K562 (cell line): ENCODE data around the gene PSPH. TPM values are rescaled to one million over a fixed set of nuclear protein-coding genes. Genes with fewer than 3 reads are reported as not detected.

ENCODE experiments used
- DDX20 ChIP-seq: fragments of 450-650 bp; IDR thresholded peaks from 2 replicates; pipeline ENCODE4 v1.6.1; 2016; ENCODE audit warnings: missing genetic modification characterization, low read depth, mild to moderate bottlenecking, missing compliant biosample characterization, moderate library complexity
- E2F1 ChIP-seq: sonication (generic); formaldehyde crosslinking; IDR thresholded peaks from 2 replicates; pipeline ENCODE4 v1.8.1; 2023; ENCODE audit warnings: mild to moderate bottlenecking, missing genetic modification reagents, moderate library complexity
- HDAC6 ChIP-seq: IDR thresholded peaks from 2 replicates; pipeline ENCODE4 v1.6.1; 2012; ENCODE audit warnings: low read depth, mild to moderate bottlenecking, control low read depth, inconsistent platforms, low read length, moderate library complexity
- ID3 ChIP-seq, 2 experiments: fragments of 250-450 bp in 1 of 2; fragments of 450-650 bp in 1 of 2; sonication (Bioruptor Pico) in 1 of 2; IDR thresholded peaks; 2 replicates each; pipeline versions ENCODE4 v1.6.1 to v1.8.0; 2016 to 2021; ENCODE audit warnings: mild to moderate bottlenecking in 2 of 2, moderate library complexity in 2 of 2, missing compliant biosample characterization in 1 of 2, missing genetic modification characterization in 1 of 2
- KDM2B ChIP-seq: fragments of 250-450 bp; sonication (Bioruptor Pico); IDR thresholded peaks from 2 replicates; pipeline ENCODE4 v1.8.0; 2021; ENCODE audit warnings: mild to moderate bottlenecking, moderate library complexity
- MNT ChIP-seq, 2 experiments: fragments of 450-650 bp; conservative IDR thresholded peaks; 2 replicates each; pipeline ENCODE4 v1.6.1; 2017; ENCODE audit warnings: mild to moderate bottlenecking in 2 of 2, moderate library complexity in 2 of 2
- NEUROD1 ChIP-seq: fragments of 150-350 bp; IDR thresholded peaks from 2 replicates; pipeline ENCODE4 v1.6.1; 2014; ENCODE audit warnings: borderline replicate concordance, low read length, low read depth; ENCODE audit not compliant: partially characterized antibody
- PCBP1 ChIP-seq: fragments of 200-400 bp; formaldehyde crosslinking; IDR thresholded peaks from 2 replicates; pipeline ENCODE4 v1.6.1; 2018; ENCODE audit warnings: mild to moderate bottlenecking, low read depth, low read length; ENCODE audit not compliant: poor library complexity, severe bottlenecking
- PYGO2 ChIP-seq: fragments of 450-650 bp; IDR thresholded peaks from 2 replicates; pipeline ENCODE4 v1.6.1; 2016; ENCODE audit warnings: mild to moderate bottlenecking, missing genetic modification characterization, moderate library complexity, missing compliant biosample characterization
- STAT6 ChIP-seq: sonication (generic); formaldehyde crosslinking; IDR thresholded peaks from 2 replicates; pipeline ENCODE4 v1.8.1; 2023; ENCODE audit warnings: mild to moderate bottlenecking, missing genetic modification reagents
- TAF1 ChIP-seq: IDR thresholded peaks from 2 replicates; pipeline ENCODE4 v1.6.1; 2011; ENCODE audit warnings: mild to moderate bottlenecking, low read length, moderate library complexity; ENCODE audit not compliant: insufficient read depth, control insufficient read depth, severe bottlenecking; ENCODE audit errors: extremely low read depth
- ZBED1 ChIP-seq: IDR thresholded peaks from 2 replicates; pipeline ENCODE4 v1.6.1; 2014
- ZFPM2 ChIP-seq: fragments of 250-450 bp; sonication (Bioruptor Pico); IDR thresholded peaks from 2 replicates; pipeline ENCODE4 v1.5.1; 2022; ENCODE audit warnings: mild to moderate bottlenecking
- ZNF133 ChIP-seq: fragments of 250-450 bp; sonication (Bioruptor Pico); IDR thresholded peaks from 2 replicates; pipeline ENCODE4 v1.4.0; 2020; ENCODE audit warnings: mild to moderate bottlenecking
- ZNF239 ChIP-seq: fragments of 250-450 bp; sonication (Bioruptor Pico); IDR thresholded peaks from 2 replicates; pipeline ENCODE4 v1.4.0; 2020; ENCODE audit warnings: mild to moderate bottlenecking
- ZNF668 ChIP-seq: fragments of 250-450 bp; sonication (Bioruptor Pico); IDR thresholded peaks from 2 replicates; pipeline ENCODE4 v1.8.0; 2022; ENCODE audit warnings: mild to moderate bottlenecking, inconsistent platforms
- polyA plus RNA-seq, 8 experiments: library from polyadenylated mRNA; depleted of rRNA in 4 of 8; stranded (reverse) in 5 of 8; unstranded in 3 of 8; fragments of >200 nt; fragmentation: Nextera tagmentation in 2 of 8; fragmentation: Illumina TruSeq in 1 of 8; extraction: Ambion mirVana in 2 of 8; extraction: Trizol in 1 of 8; gene quantifications; 2 replicates each; pipeline versions ENCODE4 v1.2.1 to v1.2.3, GENCODE V29; 2011 to 2014; ENCODE audit warnings: inconsistent platforms in 1 of 8, missing spikeins in 1 of 8
- total RNA-seq, 7 experiments: library from RNA; depleted of rRNA in 6 of 7; stranded (reverse); fragments of >200 nt in 6 of 7; fragmentation: Illumina TruSeq in 2 of 7; extraction: Trizol in 2 of 7; gene quantifications; 2 replicates each; pipeline versions ENCODE4 v1.2.1 to v1.2.3, GENCODE V29; 2011 to 2021; ENCODE audit warnings: low replicate concordance in 1 of 7
- TF ChIP-seq, protein P1 (sequence below): fragments of 250-450 bp; sonication (Bioruptor Pico); IDR thresholded peaks from 2 replicates; pipeline ENCODE4 v1.6.1; 2021; ENCODE audit warnings: mild to moderate bottlenecking
- TF ChIP-seq, protein P2 (sequence below), 3 experiments: IDR thresholded peaks in 2 of 3; conservative IDR thresholded peaks in 1 of 3; 2 replicates each; pipeline ENCODE4 v1.5.1; 2011 to 2012; ENCODE audit warnings: low read length in 3 of 3, mild to moderate bottlenecking in 3 of 3, control low read depth in 2 of 3, improper control_type of control experiment in 1 of 3, inconsistent platforms in 1 of 3, low read depth in 1 of 3, mixed read lengths in 1 of 3, moderate library complexity in 1 of 3; ENCODE audit not compliant: insufficient read depth in 2 of 3

Gene PSPH
- total and polyA plus RNA-seq, 9 of the 15 experiments (the other 6 are each of a cell fraction or from before 2014, with no cell fraction given) = 6.3 to 46.8 (median 20.2) TPM

DNA sequence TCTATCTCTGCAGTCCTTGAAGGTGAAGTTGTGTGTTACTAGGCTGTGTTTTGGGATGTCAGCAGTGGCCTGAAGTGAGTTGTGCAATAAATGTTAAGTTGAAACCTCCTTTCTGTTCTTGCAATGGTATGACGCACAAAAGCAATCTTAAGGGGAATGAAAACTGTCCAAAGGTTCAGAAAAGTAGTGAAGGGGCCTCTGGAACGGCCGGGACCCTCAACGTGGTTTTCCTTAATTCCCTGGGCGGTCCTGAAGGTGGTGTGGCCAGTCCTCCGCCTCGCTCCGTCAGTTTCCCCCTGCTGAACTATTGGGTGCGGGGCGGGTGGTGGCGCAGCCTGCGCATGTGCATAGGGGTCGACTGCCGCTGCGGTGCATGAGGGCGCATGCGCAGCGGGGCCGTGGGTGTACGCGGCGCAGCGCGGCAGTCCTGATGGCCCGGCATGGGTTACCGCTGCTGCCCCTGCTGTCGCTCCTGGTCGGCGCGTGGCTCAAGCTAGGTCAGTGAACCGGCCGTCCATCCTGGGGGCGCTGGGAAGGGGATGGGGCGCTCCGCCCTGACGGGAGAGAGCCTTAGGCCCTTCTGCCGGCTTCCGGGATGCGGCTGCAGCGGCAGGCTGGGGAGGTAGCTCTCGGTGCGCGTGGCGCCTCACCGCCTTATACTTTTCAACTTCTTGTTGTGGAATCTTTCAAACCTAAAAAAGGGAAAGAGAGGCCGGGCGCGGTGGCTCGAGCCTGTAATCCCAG is 12.8 kb upstream of the PSPH start, which contains the start of gene SUMF2 (continued):
- no peak for TF ChIP-seq STAT6 (CRISPR knock-in tag)
- no peak for TF ChIP-seq ZNF239 (CRISPR knock-in tag)
- no peak for TF ChIP-seq ZNF133 (CRISPR knock-in tag)
- no peak for TF ChIP-seq ID3 (CRISPR knock-in tag; IDR thresholded peaks at IDR 0.05)
- TF ChIP-seq ID3 (tag; IDR thresholded peaks at IDR 0.05) = no peak
- no peak for TF ChIP-seq ZFPM2
- peak; percentile 43 for TF ChIP-seq NEUROD1
- peak; percentile 23 for TF ChIP-seq PCBP1
- peak; percentile 13; the same call in 1 of the 2 replicates for TF ChIP-seq ZNF668 (CRISPR knock-in tag)
- TF ChIP-seq PYGO2 (tag) = no peak
- peak; percentile 74 for TF ChIP-seq TAF1
- TF ChIP-seq, protein P1, sequence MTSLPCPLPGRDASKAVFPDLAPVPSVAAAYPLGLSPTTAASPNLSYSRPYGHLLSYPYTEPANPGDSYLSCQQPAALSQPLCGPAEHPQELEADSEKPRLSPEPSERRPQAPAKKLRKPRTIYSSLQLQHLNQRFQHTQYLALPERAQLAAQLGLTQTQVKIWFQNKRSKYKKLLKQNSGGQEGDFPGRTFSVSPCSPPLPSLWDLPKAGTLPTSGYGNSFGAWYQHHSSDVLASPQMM = no peak
- no peak for TF ChIP-seq E2F1 (CRISPR knock-in tag)
- TF ChIP-seq, protein P2, sequence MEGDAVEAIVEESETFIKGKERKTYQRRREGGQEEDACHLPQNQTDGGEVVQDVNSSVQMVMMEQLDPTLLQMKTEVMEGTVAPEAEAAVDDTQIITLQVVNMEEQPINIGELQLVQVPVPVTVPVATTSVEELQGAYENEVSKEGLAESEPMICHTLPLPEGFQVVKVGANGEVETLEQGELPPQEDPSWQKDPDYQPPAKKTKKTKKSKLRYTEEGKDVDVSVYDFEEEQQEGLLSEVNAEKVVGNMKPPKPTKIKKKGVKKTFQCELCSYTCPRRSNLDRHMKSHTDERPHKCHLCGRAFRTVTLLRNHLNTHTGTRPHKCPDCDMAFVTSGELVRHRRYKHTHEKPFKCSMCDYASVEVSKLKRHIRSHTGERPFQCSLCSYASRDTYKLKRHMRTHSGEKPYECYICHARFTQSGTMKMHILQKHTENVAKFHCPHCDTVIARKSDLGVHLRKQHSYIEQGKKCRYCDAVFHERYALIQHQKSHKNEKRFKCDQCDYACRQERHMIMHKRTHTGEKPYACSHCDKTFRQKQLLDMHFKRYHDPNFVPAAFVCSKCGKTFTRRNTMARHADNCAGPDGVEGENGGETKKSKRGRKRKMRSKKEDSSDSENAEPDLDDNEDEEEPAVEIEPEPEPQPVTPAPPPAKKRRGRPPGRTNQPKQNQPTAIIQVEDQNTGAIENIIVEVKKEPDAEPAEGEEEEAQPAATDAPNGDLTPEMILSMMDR (IDR thresholded peaks at IDR 0.05 in 2 of 3, conservative IDR thresholded peaks at IDR 0.05 in 1 of 3; ENCODE audit: insufficient read depth in 2 of 3, low read depth in 1 of 3, low read length in 3 of 3) = peak; percentile 25 to 32 (median 27); a peak in 3 of 6 replicates
- TF ChIP-seq KDM2B = no peak
- TF ChIP-seq MNT (conservative IDR thresholded peaks at IDR 0.05) = peak; percentile 75 to 86
- no peak for TF ChIP-seq DDX20 (tag)
- no peak for TF ChIP-seq HDAC6
- peak; percentile 78 for TF ChIP-seq ZBED1
